ENCODE results near the gene MRPL46. TPM values are rescaled to one million over a fixed set of nuclear protein-coding genes. Genes with fewer than 3 reads are reported as not detected.

Gene MRPL46
- total RNA-seq, 1 donor from 2014 or later: 21.2 TPM

- peaks cover 8% of the 10 kb centered on the region for H3K27me3 Mint-ChIP-seq (ENCODE audit: unreplicated experiment)
Measured at GRCh38 chr15:88433046-88433685, 34.0 kb downstream of the MRPL46 start.

DNA sequence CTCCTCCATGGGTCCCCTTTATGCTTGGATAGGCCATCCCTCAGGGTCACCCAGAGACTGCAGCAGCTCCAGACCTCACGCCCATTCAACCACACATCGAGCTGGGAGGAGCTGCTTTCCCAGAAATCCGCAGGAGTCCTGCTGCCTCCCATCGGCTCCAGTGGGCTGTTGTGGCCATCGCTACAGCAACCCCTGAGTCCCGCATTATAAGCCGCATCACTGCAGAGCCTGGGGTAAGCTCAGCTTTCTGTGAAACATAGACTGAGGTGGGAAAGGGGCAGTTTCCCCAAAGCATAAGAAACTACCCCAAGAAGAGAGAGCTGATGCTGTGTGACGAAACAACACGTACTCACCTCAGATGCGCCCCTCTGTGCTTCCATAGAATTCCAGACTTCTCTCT lies 35.7 kb downstream of the MRPL46 start:
- no peak for DNase-seq (ENCODE audit: low spot score)
- Mint-ChIP-seq H3K27me3 (ENCODE audit: unreplicated experiment) (peaks cover 4% of the 10 kb centered on the region), H3K27ac (ENCODE audit: unreplicated experiment) (no peak overlapping the region), H3K36me3 (ENCODE audit: low read depth, unreplicated experiment) (no peaks in the 10 kb centered on the region), H3K9me3 (ENCODE audit: unreplicated experiment) (no peaks in the 10 kb centered on the region), H3K4me3 (ENCODE audit: unreplicated experiment) (no peak overlapping the region), H3K4me1 (ENCODE audit: unreplicated experiment) (no peaks in the 10 kb centered on the region)
- TF ChIP-seq, protein P1, sequence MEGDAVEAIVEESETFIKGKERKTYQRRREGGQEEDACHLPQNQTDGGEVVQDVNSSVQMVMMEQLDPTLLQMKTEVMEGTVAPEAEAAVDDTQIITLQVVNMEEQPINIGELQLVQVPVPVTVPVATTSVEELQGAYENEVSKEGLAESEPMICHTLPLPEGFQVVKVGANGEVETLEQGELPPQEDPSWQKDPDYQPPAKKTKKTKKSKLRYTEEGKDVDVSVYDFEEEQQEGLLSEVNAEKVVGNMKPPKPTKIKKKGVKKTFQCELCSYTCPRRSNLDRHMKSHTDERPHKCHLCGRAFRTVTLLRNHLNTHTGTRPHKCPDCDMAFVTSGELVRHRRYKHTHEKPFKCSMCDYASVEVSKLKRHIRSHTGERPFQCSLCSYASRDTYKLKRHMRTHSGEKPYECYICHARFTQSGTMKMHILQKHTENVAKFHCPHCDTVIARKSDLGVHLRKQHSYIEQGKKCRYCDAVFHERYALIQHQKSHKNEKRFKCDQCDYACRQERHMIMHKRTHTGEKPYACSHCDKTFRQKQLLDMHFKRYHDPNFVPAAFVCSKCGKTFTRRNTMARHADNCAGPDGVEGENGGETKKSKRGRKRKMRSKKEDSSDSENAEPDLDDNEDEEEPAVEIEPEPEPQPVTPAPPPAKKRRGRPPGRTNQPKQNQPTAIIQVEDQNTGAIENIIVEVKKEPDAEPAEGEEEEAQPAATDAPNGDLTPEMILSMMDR (IDR thresholded peaks at IDR 0.05; ENCODE audit: unreplicated experiment): no peak

More at GRCh38 chr15:88433046-88433685, 34.0 kb downstream of the MRPL46 start:
- TF ChIP-seq, protein P1 (IDR thresholded peaks at IDR 0.05; ENCODE audit: unreplicated experiment): no peak
- Mint-ChIP-seq H3K27ac (ENCODE audit: unreplicated experiment) (no peak overlapping the region), H3K9me3 (ENCODE audit: unreplicated experiment) (no peaks in the 10 kb centered on the region), H3K4me1 (ENCODE audit: unreplicated experiment) (no peaks in the 10 kb centered on the region), H3K4me3 (ENCODE audit: unreplicated experiment) (no peak overlapping the region), H3K36me3 (ENCODE audit: low read depth, unreplicated experiment) (no peaks in the 10 kb centered on the region)
- no peak for DNase-seq (ENCODE audit: low spot score)

GRCh38 chr15:88430051-88430450 lies 37.1 kb downstream of the MRPL46 start:
- Mint-ChIP-seq H3K4me1 (ENCODE audit: unreplicated experiment) (no peaks in the 10 kb centered on the region), H3K27me3 (ENCODE audit: unreplicated experiment) (peaks cover 2% of the 10 kb centered on the region), H3K36me3 (ENCODE audit: low read depth, unreplicated experiment) (no peaks in the 10 kb centered on the region), H3K4me3 (ENCODE audit: unreplicated experiment) (no peak overlapping the region), H3K27ac (ENCODE audit: unreplicated experiment) (no peak overlapping the region), H3K9me3 (ENCODE audit: unreplicated experiment) (no peaks in the 10 kb centered on the region)
- no peak for DNase-seq (ENCODE audit: low spot score)
- TF ChIP-seq, protein P1 (IDR thresholded peaks at IDR 0.05; ENCODE audit: unreplicated experiment): no peak

DNA sequence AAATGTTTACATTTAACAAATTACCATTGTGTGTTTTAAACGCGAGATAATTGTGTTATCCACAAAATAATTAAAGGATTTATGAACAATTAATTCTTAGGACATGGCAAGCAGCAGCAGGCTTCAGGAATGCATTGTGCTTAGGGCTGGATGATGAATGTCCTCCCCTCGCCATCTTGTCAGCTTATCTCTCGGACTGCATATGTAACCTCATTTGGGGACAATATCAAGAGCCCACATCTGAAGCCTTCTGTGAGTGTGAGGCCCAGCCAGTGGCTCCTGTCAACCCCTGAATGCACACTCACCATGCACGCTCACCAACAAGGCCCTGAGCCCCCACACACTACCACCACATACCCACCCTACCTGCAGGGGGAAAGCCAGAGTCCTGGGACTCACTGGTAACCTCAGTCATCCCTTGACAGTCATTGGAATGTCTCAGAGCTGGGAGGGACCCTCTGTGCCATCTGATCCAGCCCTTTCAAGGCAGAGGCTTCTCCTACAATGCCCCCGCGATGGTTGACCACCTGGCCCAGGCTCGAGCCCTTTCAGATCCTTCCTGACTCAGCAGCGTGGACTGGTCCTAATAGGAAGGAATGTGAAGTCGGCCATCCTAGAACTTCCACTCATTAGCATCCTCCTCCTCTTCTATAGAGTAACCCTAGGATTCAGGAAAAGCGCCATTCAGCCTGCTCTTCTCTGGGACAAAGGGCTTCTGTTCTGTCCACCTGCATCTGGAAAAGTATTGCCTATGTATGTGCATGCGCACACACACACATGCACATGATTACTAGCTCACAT lies 38.2 kb downstream of the MRPL46 start:
- Mint-ChIP-seq H3K9me3 (ENCODE audit: unreplicated experiment) (no peaks in the 10 kb centered on the region), H3K36me3 (ENCODE audit: low read depth, unreplicated experiment) (no peaks in the 10 kb centered on the region), H3K4me3 (ENCODE audit: unreplicated experiment) (no peak overlapping the region), H3K4me1 (ENCODE audit: unreplicated experiment) (no peaks in the 10 kb centered on the region), H3K27ac (ENCODE audit: unreplicated experiment) (no peak overlapping the region), H3K27me3 (ENCODE audit: unreplicated experiment) (peaks cover 2% of the 10 kb centered on the region)
- TF ChIP-seq, protein P1 (IDR thresholded peaks at IDR 0.05; ENCODE audit: unreplicated experiment): no peak
- DNase-seq (ENCODE audit: low spot score): no peak

DNA sequence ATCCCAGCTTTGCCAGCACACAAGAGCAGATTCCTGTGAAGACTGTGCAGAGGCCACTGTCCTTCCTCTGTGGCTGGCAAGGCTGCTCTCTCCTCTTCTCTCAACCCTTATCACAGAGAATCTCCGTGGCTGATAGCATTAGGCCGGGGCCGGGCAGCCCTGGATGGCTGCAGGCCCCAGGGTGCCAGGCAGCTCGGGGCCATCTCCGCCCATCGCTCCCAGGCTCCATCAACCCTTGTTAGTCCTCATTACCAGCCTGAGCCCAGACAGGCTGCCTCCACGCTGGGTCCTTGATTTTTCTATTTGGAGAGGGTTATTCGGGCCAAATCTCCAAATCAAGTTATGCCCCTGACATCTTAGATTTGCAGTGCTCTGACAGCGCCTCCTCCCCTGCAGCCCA lies 39.1 kb downstream of the MRPL46 start:
- Mint-ChIP-seq H3K27ac (ENCODE audit: unreplicated experiment) (no peak overlapping the region), H3K36me3 (ENCODE audit: low read depth, unreplicated experiment) (no peaks in the 10 kb centered on the region), H3K4me3 (ENCODE audit: unreplicated experiment) (no peak overlapping the region), H3K9me3 (ENCODE audit: unreplicated experiment) (no peaks in the 10 kb centered on the region), H3K27me3 (ENCODE audit: unreplicated experiment) (peaks cover 2% of the 10 kb centered on the region), H3K4me1 (ENCODE audit: unreplicated experiment) (no peaks in the 10 kb centered on the region)
- no peak for DNase-seq (ENCODE audit: low spot score)
- TF ChIP-seq, protein P1 (IDR thresholded peaks at IDR 0.05; ENCODE audit: unreplicated experiment): no peak

All from endothelial cell (in vitro differentiated cells).